ENCODE results near the gene TP53BP1. TPM values are rescaled to one million over a fixed set of nuclear protein-coding genes. Genes with fewer than 3 reads are reported as not detected.

The TP53BP1 gene
- total and polyA plus RNA-seq, 2 of the 13 experiments (the other 11 are each of a cell fraction or from before 2014, with no cell fraction given) = 17.1 to 17.4 TPM

DNA sequence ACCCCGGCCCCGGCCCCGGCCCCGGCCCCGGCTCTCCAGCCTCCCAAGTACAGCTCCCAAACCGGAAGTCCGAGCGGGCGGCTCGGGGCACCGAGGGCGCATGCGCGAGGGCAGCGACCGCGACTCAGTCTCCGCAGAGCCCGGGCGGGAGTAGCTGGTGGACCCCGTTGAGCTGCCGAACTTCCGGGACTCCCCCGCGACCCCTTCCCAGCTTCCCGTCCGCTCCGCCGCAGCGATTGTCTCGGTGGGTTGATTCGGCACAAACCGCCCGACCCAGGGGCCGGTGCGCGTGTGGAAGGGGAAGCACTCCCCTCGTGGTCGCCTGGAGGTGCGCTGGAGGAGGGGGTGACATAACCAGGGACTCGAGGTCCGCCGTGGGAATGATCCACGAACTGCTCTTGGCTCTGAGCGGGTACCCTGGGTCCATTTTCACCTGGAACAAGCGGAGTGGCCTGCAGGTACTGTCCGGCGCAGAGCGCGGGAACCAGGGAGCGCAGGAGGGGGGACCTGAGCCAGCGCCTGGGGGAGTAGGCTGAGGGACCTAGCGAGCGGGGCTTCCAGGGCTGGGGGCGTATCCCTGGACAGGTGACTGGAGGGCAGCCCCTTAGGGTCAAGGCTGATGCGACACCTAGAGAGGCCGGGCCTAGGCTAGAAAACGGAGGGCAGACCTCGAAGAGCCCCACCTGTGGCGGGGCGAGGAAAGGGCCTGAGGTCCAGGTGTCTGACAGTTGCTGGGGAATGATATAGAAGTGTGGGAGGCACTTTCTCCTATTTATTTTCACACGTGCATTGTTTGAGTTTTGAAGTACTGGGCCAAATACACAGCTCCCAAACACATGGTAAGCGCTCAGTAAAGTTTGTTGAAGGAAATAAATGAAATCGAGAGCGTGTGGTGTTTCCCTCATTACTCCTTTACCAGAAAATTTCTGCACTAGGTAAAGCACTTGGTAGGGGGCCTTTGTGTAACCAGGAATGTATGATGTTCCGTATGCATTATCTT lies 121.7 kb downstream of the TP53BP1 start, which contains the start of the genes TUBGCP4 and ZSCAN29 (continued):
- TF ChIP-seq ZNF101 (CRISPR knock-in tag; IDR thresholded peaks at IDR 0.05; ENCODE audit: borderline replicate concordance, low read depth) (0 out of 2 replicates have a peak, but pooled peaks have one; percentile 28), ZNF460 (CRISPR knock-in tag; IDR thresholded peaks at IDR 0.05; ENCODE audit: borderline replicate concordance) (peak; percentile 59; the same call in 1 of the 2 replicates), ZNF646 (CRISPR knock-in tag; IDR thresholded peaks at IDR 0.05) (no peak), RELA (CRISPR knock-in tag; IDR thresholded peaks at IDR 0.05) (no peak; the same call in 1 of the 2 replicates), BORCS8-MEF2B (CRISPR knock-in tag; IDR thresholded peaks at IDR 0.05) (peak; percentile 77; the same call in 1 of the 2 replicates), ZNF225 (CRISPR knock-in tag; IDR thresholded peaks at IDR 0.05) (no peak; the same call in none of the 2 replicates), NONO (IDR thresholded peaks at IDR 0.05) (no peak), NONO (CRISPR knock-in tag; conservative IDR thresholded peaks at IDR 0.05) (peak; percentile 97), ZNF333 (CRISPR knock-in tag; IDR thresholded peaks at IDR 0.05; ENCODE audit: borderline replicate concordance) (no peak), MIER3 (CRISPR knock-in tag; IDR thresholded peaks at IDR 0.05; ENCODE audit: borderline replicate concordance) (peak; percentile 49; the same call in 1 of the 2 replicates), SIN3A (IDR thresholded peaks at IDR 0.05; ENCODE audit: borderline replicate concordance, low read depth, low read length) (peak; percentile 44; the same call in 1 of the 2 replicates), RNF2 (conservative IDR thresholded peaks at IDR 0.05; ENCODE audit: low read depth) (no peak; the same call in 1 of the 2 replicates), ZNF414 (CRISPR knock-in tag; IDR thresholded peaks at IDR 0.05) (peak; percentile 78; the same call in 1 of the 2 replicates), KDM1A (CRISPR knock-in tag; IDR thresholded peaks at IDR 0.05) (no peak), SMAD9 (CRISPR knock-in tag; IDR thresholded peaks at IDR 0.05) (no peak)
- TF ChIP-seq, protein P1, sequence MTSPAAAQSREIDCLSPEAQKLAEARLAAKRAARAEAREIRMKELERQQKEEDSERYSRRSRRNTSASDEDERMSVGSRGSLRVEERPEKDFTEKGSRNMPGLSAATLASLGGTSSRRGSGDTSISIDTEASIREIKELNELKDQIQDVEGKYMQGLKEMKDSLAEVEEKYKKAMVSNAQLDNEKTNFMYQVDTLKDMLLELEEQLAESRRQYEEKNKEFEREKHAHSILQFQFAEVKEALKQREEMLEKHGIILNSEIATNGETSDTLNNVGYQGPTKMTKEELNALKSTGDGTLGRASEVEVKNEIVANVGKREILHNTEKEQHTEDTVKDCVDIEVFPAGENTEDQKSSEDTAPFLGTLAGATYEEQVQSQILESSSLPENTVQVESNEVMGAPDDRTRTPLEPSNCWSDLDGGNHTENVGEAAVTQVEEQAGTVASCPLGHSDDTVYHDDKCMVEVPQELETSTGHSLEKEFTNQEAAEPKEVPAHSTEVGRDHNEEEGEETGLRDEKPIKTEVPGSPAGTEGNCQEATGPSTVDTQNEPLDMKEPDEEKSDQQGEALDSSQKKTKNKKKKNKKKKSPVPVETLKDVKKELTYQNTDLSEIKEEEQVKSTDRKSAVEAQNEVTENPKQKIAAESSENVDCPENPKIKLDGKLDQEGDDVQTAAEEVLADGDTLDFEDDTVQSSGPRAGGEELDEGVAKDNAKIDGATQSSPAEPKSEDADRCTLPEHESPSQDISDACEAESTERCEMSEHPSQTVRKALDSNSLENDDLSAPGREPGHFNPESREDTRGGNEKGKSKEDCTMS (CRISPR knock-in tag; conservative IDR thresholded peaks at IDR 0.05) = no peak

All from HepG2 (cell line).